ENCODE data around the gene MED16. TPM values are rescaled to one million over a fixed set of nuclear protein-coding genes. Genes with fewer than 3 reads are reported as not detected.

The MED16 gene
- total RNA-seq, 4 donors from 2014 or later = 26.3 to 50.9 (median 37.2) TPM

GRCh38 chr19:920051-920864 lies 27.3 kb upstream of the MED16 start:
- no peak for TF ChIP-seq CTCF (IDR thresholded peaks at IDR 0.05)
- TF ChIP-seq POLR2A (IDR thresholded peaks at IDR 0.05; ENCODE audit: low read depth) = no peak
- no peak for TF ChIP-seq POLR2AphosphoS5 (IDR thresholded peaks at IDR 0.05)
- no peak for TF ChIP-seq EP300 (IDR thresholded peaks at IDR 0.05)
- Histone ChIP-seq H3K27ac (replicated peaks in 1 of 4) (no peak overlapping the region), H3K4me3 (peak overlapping the region; percentile 24 to 45 (median 29)), H3K9me3 (no peaks in the 10 kb centered on the region), H3K4me1 (peaks cover 36 to 69% (median 62%) of the 10 kb centered on the region in 4 donors), H3K36me3 (no peaks in the 10 kb centered on the region), H3K27me3 (peaks cover 3 to 54% (median 48%) of the 10 kb centered on the region in 4 donors)
- no peak for DNase-seq (ENCODE audit: extremely low spot score)
- intact Hi-C loops (cut with DNase I) = loop anchor here (2.0 kb wide), 2 partner anchors 61 to 151 kb away; partner anchors contain the start of gene CFD
- WGBS = under 1% methylated on average over 21 of the region's 84 CpGs

GRCh38 chr19:919199-920050 lies 26.4 kb upstream of the MED16 start:
- Histone ChIP-seq H3K9me3 (no peaks in the 10 kb centered on the region), H3K4me1 (peaks cover 30 to 60% (median 54%) of the 10 kb centered on the region in 4 donors), H3K4me3 (peak overlapping the region; percentile 24 to 45 (median 29)), H3K27me3 (peaks cover 3 to 54% (median 48%) of the 10 kb centered on the region in 4 donors), H3K27ac (replicated peaks in 1 of 4) (no peak overlapping the region), H3K36me3 (no peaks in the 10 kb centered on the region)
- no peak for DNase-seq (ENCODE audit: extremely low spot score)
- TF ChIP-seq POLR2A (IDR thresholded peaks at IDR 0.05; ENCODE audit: low read depth) (no peak), POLR2AphosphoS5 (IDR thresholded peaks at IDR 0.05) (no peak), EP300 (IDR thresholded peaks at IDR 0.05) (no peak), CTCF (IDR thresholded peaks at IDR 0.05) (no peak)
- WGBS = 4% methylated on average over 41 of the region's 68 CpGs
- intact Hi-C loops (cut with DNase I) = loop anchor here (2.0 kb wide), 2 partner anchors 61 to 151 kb away; partner anchors contain the start of gene CFD

GRCh38 chr19:918481-919198 lies 25.7 kb upstream of the MED16 start:
- no peak for TF ChIP-seq POLR2AphosphoS5 (IDR thresholded peaks at IDR 0.05)
- no peak for TF ChIP-seq EP300 (IDR thresholded peaks at IDR 0.05)
- no peak for TF ChIP-seq POLR2A (IDR thresholded peaks at IDR 0.05; ENCODE audit: low read depth)
- Histone ChIP-seq H3K36me3 (no peaks in the 10 kb centered on the region), H3K4me3 (peak overlapping the region in 1 of 4 donors; percentile 44), H3K4me1 (peaks cover 33 to 61% (median 54%) of the 10 kb centered on the region in 4 donors), H3K9me3 (no peaks in the 10 kb centered on the region), H3K27ac (replicated peaks in 1 of 4) (no peak overlapping the region), H3K27me3 (peaks cover 3 to 54% (median 48%) of the 10 kb centered on the region in 4 donors)
- intact Hi-C loops (cut with DNase I) = no loop called here
- 3% methylated on average over 14 of the region's 58 CpGs for WGBS
- DNase-seq (ENCODE audit: extremely low spot score) = no peak

GRCh38 chr19:918152-918437 lies 25.1 kb upstream of the MED16 start:
- H3K4me1 ChIP-seq = peaks cover 34 to 64% (median 57%) of the 10 kb centered on the region in 4 donors
- no peaks in the 10 kb centered on the region for H3K36me3 ChIP-seq
- TF ChIP-seq POLR2AphosphoS5 (IDR thresholded peaks at IDR 0.05) (no peak), CTCF (IDR thresholded peaks at IDR 0.05) (no peak), POLR2A (IDR thresholded peaks at IDR 0.05; ENCODE audit: low read depth) (no peak), EP300 (IDR thresholded peaks at IDR 0.05) (no peak)
- H3K4me3 ChIP-seq = peak overlapping the region; percentile 30 to 52 (median 43)
- H3K27ac ChIP-seq (replicated peaks in 1 of 4) = no peak overlapping the region
- H3K27me3 ChIP-seq = peaks cover 3 to 54% (median 48%) of the 10 kb centered on the region in 4 donors
- no CpG with 5 or more reads among the region's 12 CpGs for WGBS
- intact Hi-C loops (cut with DNase I) = no loop called here
- DNase-seq (ENCODE audit: extremely low spot score) = no peak
- H3K9me3 ChIP-seq = no peaks in the 10 kb centered on the region
